ENCODE measurements around the gene TLR9.

Gene TLR9

GRCh38 chr3:52216585-52217408 is 8.6 kb downstream of the TLR9 start:
- peak; percentile 98 for DNase-seq (ENCODE audit: low spot score)

DNA sequence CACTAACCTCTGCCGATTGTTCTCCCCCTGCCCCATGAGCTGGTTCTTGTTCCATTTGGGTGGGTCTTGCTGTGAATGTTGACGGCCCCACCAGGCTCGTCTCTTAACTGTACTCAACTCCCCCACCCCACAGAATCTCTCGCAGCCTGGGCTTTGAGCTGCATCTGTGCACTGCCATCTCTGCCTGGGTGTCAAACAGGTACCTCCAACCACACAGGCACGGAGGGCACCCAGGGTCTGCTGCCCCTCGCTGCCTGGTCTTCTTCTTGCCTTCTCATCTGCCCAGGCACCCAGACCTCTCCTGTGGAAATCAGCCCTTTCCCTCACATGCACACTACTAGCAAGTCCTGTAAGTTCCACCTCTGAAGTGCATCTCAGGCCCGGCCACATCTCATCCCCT is 10.1 kb downstream of the TLR9 start:
- DNase-seq (ENCODE audit: low spot score) = no peak

- DNase-seq (ENCODE audit: low spot score) = no peak
Measured at GRCh38 chr3:52213901-52214300, 11.5 kb downstream of the TLR9 start.

- DNase-seq (ENCODE audit: low spot score) = no peak
Measured at GRCh38 chr3:52213005-52213404, 12.4 kb downstream of the TLR9 start.

GRCh38 chr3:52211268-52211891 is 14.1 kb downstream of the TLR9 start:
- no peak for DNase-seq (ENCODE audit: low spot score)

DNA sequence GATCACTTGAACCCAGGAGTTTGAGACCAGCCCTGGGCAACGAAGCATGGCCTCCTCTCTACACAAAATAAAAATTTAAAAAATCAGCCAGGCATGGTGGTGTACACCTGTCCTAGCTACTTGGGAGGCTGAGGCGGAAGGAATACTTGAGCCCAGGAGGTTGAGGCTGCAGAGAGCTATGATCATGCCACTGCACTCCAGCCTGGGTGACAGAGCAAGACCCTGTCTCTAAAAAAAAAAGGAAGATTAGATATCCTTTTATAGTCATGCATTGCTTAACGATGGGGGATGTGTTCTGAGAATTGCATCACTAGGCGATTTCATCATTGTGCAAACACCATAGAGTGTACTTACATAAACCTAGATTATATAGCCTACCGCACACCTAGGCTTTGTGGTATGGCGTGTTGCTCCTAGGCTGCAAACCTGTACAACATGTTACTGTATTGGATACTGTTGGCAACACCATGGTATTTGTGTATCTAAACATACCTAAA is 14.8 kb downstream of the TLR9 start:
- DNase-seq (ENCODE audit: low spot score) = no peak

GRCh38 chr3:52210037-52210436 is 15.4 kb downstream of the TLR9 start:
- no peak for DNase-seq (ENCODE audit: low spot score)

GRCh38 chr3:52208556-52208955 is 16.9 kb downstream of the TLR9 start:
- DNase-seq (ENCODE audit: low spot score) = no peak

DNA sequence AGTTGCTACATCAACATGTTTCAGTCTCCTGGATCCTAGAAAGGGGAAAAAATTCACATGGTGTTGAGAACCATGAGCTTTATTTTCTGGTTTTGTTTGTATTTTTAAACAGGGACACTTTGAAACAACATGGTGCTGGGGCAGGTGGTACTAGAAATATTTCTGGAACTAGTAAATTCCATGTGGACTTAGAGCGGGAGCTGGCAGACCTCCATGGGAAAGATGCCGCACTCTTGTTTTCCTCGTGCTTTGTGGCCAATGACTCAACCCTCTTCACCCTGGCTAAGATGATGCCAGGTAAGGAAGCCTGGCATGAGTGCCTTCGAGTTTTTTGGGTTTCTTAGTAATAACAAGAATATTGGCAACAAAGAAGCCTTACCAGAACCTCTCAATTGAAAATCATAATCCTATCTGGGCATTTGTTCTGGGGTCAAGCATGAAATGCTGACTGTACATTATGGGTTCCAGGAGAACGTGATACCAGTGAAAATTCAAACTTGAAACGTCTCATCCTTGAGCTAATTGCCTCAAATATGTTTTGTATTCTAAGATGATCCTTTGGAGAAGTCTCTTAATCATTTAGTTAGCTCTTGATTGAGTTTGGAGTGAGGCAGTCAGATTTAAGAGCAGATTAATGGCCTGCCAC is 19.6 kb downstream of the TLR9 start:
- DNase-seq (ENCODE audit: low spot score) = no peak

- DNase-seq (ENCODE audit: low spot score) = no peak
Measured at GRCh38 chr3:52204337-52205073, 20.9 kb downstream of the TLR9 start.

DNA sequence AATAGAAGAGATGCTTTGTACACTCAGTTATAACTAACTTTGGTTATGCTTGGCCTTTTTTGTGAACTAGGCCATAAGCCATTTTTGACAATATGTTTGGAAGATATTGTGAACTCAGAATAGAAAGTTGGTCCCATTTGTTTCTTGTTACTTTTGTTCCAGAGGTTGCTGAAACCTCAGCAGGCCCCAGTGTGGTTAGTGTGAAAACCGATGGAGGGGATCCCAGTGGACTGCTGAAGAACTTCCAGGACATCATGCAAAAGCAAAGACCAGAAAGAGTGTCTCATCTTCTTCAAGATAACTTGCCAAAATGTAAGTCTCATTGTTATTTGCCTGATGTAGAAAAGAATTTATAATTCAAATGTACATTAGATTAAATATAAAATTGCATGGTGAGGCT is 21.7 kb downstream of the TLR9 start:
- DNase-seq (ENCODE audit: low spot score) = no peak

- no peak for DNase-seq (ENCODE audit: low spot score)
Measured at GRCh38 chr3:52202384-52203077, 22.9 kb downstream of the TLR9 start.

GRCh38 chr3:52200981-52201679 is 24.3 kb downstream of the TLR9 start:
- DNase-seq (ENCODE audit: low spot score) = no peak

DNA sequence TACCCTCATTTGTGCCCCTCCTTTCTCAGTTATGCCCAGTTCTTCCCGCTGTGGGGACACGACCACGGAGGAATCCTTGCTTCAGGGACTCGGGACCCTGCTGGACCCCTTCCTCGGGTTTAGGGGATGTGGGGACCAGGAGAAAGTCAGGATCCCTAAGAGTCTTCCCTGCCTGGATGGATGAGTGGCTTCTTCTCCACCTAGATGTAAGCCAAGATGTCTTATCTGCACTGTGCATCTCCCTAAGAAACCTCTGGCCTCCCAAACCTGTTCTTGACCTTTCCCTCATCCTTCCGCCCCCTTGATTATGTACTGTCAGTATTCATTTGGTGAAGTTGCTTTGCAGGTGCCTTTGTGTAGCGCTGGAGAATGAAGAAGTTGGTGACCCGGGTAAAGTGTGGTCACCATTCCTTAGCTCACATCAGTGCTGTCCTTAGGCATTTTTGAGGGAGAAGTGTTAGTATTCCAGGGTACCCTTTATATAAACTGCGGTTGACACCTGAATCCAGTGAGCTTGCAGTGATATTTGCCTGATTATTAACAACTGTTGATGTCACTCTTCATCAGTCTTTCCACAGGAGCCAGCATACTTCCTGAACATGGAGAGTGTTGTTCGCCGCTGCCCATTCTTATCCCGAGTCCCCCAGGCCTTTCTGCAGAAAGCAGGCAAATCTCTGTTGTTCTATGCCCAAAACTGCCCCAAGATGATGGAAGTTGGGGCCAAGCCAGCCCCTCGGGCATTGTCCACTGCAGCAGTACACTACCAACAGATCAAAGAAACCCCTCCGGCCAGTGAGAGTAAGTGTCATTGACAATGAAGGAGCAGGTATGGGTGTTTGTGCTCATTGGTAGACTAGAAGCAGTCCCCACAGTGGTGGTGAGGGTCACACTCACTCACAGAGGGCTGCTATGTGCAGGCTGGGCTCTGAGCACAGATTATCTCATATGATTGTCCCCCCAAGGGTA is 26.5 kb downstream of the TLR9 start:
- DNase-seq (ENCODE audit: low spot score) = no peak

GRCh38 chr3:52197842-52198625 is 27.4 kb downstream of the TLR9 start, which contains the start of gene ALAS1:
Gene ALAS1 (plus strand): TSS chr3:52198160. CDS start chr3:52199242, 1,082 bp downstream.
- DNase-seq (ENCODE audit: low spot score) = peak; percentile 85

DNA sequence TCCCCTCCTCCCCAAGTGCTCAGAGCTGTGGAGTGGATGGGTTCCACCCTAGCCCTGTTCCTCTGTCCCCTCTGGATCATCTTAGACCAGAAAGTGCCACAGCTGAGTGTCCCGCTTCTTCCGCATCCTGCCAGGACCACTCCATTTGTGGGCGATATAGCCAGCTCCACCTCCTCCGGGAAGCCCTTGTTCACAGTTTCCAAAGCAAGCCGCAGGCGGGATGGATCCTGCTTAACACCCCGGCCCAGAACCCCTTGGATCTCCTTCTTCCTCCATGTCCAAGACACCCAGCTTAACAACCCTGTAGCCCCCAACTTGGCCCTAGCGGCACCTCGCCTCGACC is 28.0 kb downstream of the TLR9 start:
- no peak for DNase-seq (ENCODE audit: low spot score)

- DNase-seq (ENCODE audit: low spot score) = no peak
Measured at GRCh38 chr3:52196977-52197376, 28.5 kb downstream of the TLR9 start.

DNA sequence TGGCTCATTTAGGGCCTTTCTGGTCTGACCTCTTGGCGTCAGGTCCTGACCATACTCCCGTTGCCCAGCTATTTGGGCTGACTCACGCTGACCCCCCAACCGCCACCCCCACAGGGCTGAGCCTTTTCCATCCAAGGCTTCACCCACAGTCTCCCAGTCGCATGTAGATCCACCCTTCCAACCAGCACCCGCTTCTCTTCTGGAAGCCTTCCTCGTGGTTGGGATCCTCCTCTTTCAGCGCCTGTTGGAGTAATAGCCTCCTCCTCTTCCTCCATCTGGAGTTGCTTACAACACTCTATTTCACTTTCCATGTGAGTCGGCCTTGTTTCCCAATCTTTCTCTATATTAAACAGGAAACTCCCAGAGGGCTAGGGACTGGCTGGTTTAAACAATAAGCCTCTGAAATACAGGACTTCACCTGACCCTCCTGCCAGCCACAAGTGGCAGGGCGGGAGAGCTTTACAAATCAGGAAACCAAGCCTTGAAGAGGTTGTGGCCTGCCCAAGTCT is 29.6 kb downstream of the TLR9 start:
- DNase-seq (ENCODE audit: low spot score) = no peak

GRCh38 chr3:52195291-52195597 is 30.2 kb downstream of the TLR9 start:
- no peak for DNase-seq (ENCODE audit: low spot score)

Data from kidney capillary endothelial cell (primary cell).